ENCODE data around the gene CPNE5. TPM values are rescaled to one million over a fixed set of nuclear protein-coding genes. Genes with fewer than 3 reads are reported as not detected.

Gene CPNE5
- total RNA-seq, 1 experiment from 2014 or later = not detected

GRCh38 chr6:36886950-36887618, 47.8 kb upstream of the CPNE5 start:
- intact Hi-C loops (cut with micrococcal nuclease) = loop anchor here (10.0 kb wide), 2 partner anchors 98 to 318 kb away; partner anchors contain the start of gene MTCH1
- no peak overlapping the region for H3K27ac ChIP-seq (ENCODE audit: low read length)
- CTCF ChIA-PET = no interaction called here

DNA sequence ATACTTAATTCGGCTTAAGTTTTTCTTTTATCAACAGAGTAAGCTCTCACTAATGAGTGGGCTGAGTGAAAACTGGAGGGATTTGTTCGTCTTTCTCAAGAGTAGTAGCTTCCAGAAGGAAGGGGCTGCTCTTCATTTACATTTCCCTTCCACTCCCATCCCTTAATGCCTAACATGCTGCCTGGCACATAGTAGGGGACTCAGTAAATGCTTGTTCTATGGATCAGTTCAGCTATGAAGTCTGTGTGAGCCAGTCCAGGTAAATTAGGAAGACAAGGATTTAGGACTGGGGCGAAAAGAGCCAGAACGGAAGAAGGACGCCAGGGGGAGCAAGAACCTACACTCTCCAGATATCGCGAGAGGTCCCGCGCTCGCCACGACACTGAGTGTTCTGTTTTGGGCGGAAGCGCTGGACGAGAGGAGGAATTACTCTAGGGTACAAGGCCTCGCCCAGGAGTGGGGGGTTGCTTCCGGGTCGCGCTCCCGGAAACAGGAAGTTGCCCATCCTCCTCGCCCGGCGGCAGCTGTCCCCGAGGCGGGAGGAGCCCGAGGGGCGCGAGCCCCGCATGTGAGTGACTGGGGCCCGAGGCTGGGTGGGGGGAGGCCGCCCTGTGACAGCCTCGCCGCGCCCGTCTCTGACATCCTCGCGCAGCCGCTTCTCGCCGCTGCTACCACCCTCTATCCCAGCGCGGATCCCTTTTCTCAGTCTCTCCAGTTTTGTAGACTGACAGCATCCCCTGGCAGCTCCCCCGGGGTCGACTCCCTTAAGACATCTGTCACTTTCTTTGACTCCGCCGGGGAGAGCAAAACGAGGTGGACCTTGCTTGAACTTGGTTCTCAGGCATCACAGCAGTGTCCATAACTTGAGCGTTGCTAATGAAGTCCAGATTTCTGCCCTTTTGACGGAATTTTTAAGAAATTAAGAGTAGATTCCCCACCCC, 46.5 kb upstream of the CPNE5 start, which contains the start of gene C6orf89:
Gene C6orf89, plus strand, starts transcription at position 492 of the 941 bp plus-strand sequence. CDS start 13,493 bp downstream, outside the sequence.
- TSS peak; percentile 55 for BruUV-seq (replicated peaks)

More at GRCh38 chr6:36886950-36887618, 47.8 kb upstream of the CPNE5 start:
- Histone ChIP-seq H2AFZ (ENCODE audit: low read length) (no peak overlapping the region), H3K9me2 (replicated peaks; ENCODE audit: low read length) (no peaks in the 10 kb centered on the region), H3K4me1 (ENCODE audit: insufficient read depth, low read length) (peaks cover 11% of the 10 kb centered on the region), H3F3A (ENCODE audit: low read length, unreplicated experiment) (no peaks in the 10 kb centered on the region), H3K4me3 (ENCODE audit: low read length) (peak overlapping the region; percentile 80), H3K36me3 (ENCODE audit: low read depth, low read length) (no peaks in the 10 kb centered on the region), H3K79me2 (ENCODE audit: low read length) (peaks cover 27% of the 10 kb centered on the region), H3K9ac (ENCODE audit: low read length) (peak overlapping the region; percentile 88), H3K27me3 (ENCODE audit: low read length) (no peaks in the 10 kb centered on the region), H4K20me1 (ENCODE audit: low read length) (no peaks in the 10 kb centered on the region), H3K9me3 (ENCODE audit: low read length) (no peaks in the 10 kb centered on the region), H3K4me2 (ENCODE audit: low read length) (peak overlapping the region; percentile 88)
- no peak for TF ChIP-seq EZH2phosphoT487 (IDR thresholded peaks at IDR 0.05; ENCODE audit: borderline replicate concordance, low read length)
- ATAC-seq (no peak), DNase-seq (no peak)
- POLR2A ChIA-PET (ENCODE audit: unreplicated experiment) = no interaction called here
- BruUV-seq (replicated peaks) = no TSS peak

More for the DNA sequence above, 46.5 kb upstream of the CPNE5 start, which contains the start of gene C6orf89:
- H3K79me2 ChIP-seq (ENCODE audit: low read length) = peaks cover 27% of the 10 kb centered on the region
- intact Hi-C loops (cut with micrococcal nuclease) = loop anchor here (1.0 to 10.0 kb wide), 5 partner anchors 11 to 319 kb away; partner anchors contain the start of genes MTCH1 and PPIL1
- H3K4me2 ChIP-seq (ENCODE audit: low read length) = peak within 1 kb of the TSS; percentile 88
- peak within 1 kb of the TSS; percentile 86 for H2AFZ ChIP-seq (ENCODE audit: low read length)
- ChIA-PET POLR2A (ENCODE audit: unreplicated experiment) (interaction anchor here (0.6 kb wide), 1 partner anchor 406 kb away, joined by 4 read pairs; no protein-coding TSS in a partner anchor), CTCF (interaction anchor here (0.6 to 1.7 kb wide), 3 partner anchors 11 to 132 kb away, joined by 3 to 19 read pairs (median 4); partner anchors contain the start of gene PPIL1)
- no peaks in the 10 kb centered on the region for H3F3A ChIP-seq (ENCODE audit: low read length, unreplicated experiment)
- no peaks in the 10 kb centered on the region for H3K9me2 ChIP-seq (replicated peaks; ENCODE audit: low read length)
- H3K27ac ChIP-seq (ENCODE audit: low read length) = 0 out of 2 replicates have a peak within 1 kb of the TSS, but pooled peaks have one; percentile 10
- H3K36me3 ChIP-seq (ENCODE audit: low read depth, low read length) = no peaks in the 10 kb centered on the region
- peak within 1 kb of the TSS; percentile 80 for H3K4me3 ChIP-seq (ENCODE audit: low read length)
- H3K27me3 ChIP-seq (ENCODE audit: low read length) = no peaks in the 10 kb centered on the region
- peaks cover 11% of the 10 kb centered on the region for H3K4me1 ChIP-seq (ENCODE audit: insufficient read depth, low read length)
- peak; percentile 100 for ATAC-seq
- no peaks in the 10 kb centered on the region for H3K9me3 ChIP-seq (ENCODE audit: low read length)
- DNase-seq = peak; percentile 98
- peak within 1 kb of the TSS; percentile 88 for H3K9ac ChIP-seq (ENCODE audit: low read length)
- no peaks in the 10 kb centered on the region for H4K20me1 ChIP-seq (ENCODE audit: low read length)
- TF ChIP-seq CTCF (conservative IDR thresholded peaks at IDR 0.05; ENCODE audit: low read depth, low read length) = peak; percentile 86
- TF ChIP-seq EZH2 (IDR thresholded peaks at IDR 0.05; ENCODE audit: low read length, unreplicated experiment) = no peak
